Glutamatergic neuron (in vitro differentiated cells): ENCODE measurements around the gene NAV2. TPM values are rescaled to one million over a fixed set of nuclear protein-coding genes. Genes with fewer than 3 reads are reported as not detected.
A peak's percentile ranks its signal among the peaks of the same experiment; 100 is the strongest.

Source experiments
- DNase-seq: peaks from one replicate; pipeline ENCODE4 v3.0.0; 2022
- H3K27ac Mint-ChIP-seq: one replicate; pipeline ENCODE4 v1.8.0; 2020; ENCODE audit warnings: mild to moderate bottlenecking, mixed read lengths, inconsistent platforms; ENCODE audit not compliant: unreplicated experiment
- H3K27me3 Mint-ChIP-seq: one replicate; pipeline ENCODE4 v1.8.0; 2020; ENCODE audit warnings: mild to moderate bottlenecking, moderate library complexity, mixed read lengths, inconsistent platforms; ENCODE audit not compliant: unreplicated experiment
- H3K36me3 Mint-ChIP-seq: one replicate; pipeline ENCODE4 v1.8.0; 2020; ENCODE audit warnings: mild to moderate bottlenecking, mixed read lengths, inconsistent platforms; ENCODE audit not compliant: unreplicated experiment
- H3K4me1 Mint-ChIP-seq: one replicate; pipeline ENCODE4 v1.8.0; 2020; ENCODE audit warnings: mild to moderate bottlenecking, low read depth, mixed read lengths, inconsistent platforms; ENCODE audit not compliant: unreplicated experiment
- H3K4me3 Mint-ChIP-seq: one replicate; pipeline ENCODE4 v1.8.0; 2020; ENCODE audit warnings: mild to moderate bottlenecking, mixed read lengths, inconsistent platforms; ENCODE audit not compliant: unreplicated experiment
- H3K9me3 Mint-ChIP-seq: one replicate; pipeline ENCODE4 v1.8.0; 2020; ENCODE audit warnings: mild to moderate bottlenecking, moderate library complexity, mixed read lengths, inconsistent platforms; ENCODE audit not compliant: unreplicated experiment
- total RNA-seq: library from RNA; stranded (reverse); fragmentation: NEBNext Ultra II Directional; extraction: Animal tissue kit (Norgen Biotek cat#: 25700); gene quantifications from one replicate; pipeline ENCODE4 v1.2.1, GENCODE V29; 2021; ENCODE audit not compliant: unreplicated experiment
- TF ChIP-seq, protein P1 (sequence below): fragments of 200-600 bp; sonication (generic); IDR thresholded peaks from one replicate; pipeline ENCODE4 v1.5.0; 2021; ENCODE audit not compliant: partially characterized antibody, unreplicated experiment

NAV2 gene
- total RNA-seq, 1 donor from 2014 or later = 117 TPM

DNA sequence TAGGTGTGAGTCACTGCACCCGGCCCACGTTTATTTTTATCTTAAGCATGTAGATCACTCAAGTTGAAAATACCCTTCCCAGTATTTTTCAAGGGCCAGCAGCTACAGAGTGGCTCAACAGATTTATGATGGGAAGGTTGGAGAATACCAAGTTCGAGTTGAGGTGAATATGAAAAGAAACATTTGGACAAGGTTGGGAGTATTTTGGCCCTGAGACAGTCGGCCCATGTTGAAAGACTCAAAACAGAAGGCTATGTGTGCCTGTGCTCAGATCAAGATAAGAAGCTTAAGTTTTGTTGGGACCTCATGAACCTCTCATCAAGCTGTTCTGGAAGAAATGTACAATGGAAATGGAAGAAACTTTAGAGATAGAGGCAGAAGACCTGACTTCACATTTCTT, 248.6 kb downstream of the NAV2 start:
- H3K27me3 Mint-ChIP-seq = peaks cover 4% of the 10 kb centered on the region
- no peaks in the 10 kb centered on the region for H3K9me3 Mint-ChIP-seq
- DNase-seq = no peak
- H3K36me3 Mint-ChIP-seq = peaks cover 14% of the 10 kb centered on the region
- H3K4me1 Mint-ChIP-seq = peaks cover 8% of the 10 kb centered on the region
- TF ChIP-seq, protein P1, sequence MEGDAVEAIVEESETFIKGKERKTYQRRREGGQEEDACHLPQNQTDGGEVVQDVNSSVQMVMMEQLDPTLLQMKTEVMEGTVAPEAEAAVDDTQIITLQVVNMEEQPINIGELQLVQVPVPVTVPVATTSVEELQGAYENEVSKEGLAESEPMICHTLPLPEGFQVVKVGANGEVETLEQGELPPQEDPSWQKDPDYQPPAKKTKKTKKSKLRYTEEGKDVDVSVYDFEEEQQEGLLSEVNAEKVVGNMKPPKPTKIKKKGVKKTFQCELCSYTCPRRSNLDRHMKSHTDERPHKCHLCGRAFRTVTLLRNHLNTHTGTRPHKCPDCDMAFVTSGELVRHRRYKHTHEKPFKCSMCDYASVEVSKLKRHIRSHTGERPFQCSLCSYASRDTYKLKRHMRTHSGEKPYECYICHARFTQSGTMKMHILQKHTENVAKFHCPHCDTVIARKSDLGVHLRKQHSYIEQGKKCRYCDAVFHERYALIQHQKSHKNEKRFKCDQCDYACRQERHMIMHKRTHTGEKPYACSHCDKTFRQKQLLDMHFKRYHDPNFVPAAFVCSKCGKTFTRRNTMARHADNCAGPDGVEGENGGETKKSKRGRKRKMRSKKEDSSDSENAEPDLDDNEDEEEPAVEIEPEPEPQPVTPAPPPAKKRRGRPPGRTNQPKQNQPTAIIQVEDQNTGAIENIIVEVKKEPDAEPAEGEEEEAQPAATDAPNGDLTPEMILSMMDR = no peak
- no peak overlapping the region for H3K27ac Mint-ChIP-seq
- no peak overlapping the region for H3K4me3 Mint-ChIP-seq

DNA sequence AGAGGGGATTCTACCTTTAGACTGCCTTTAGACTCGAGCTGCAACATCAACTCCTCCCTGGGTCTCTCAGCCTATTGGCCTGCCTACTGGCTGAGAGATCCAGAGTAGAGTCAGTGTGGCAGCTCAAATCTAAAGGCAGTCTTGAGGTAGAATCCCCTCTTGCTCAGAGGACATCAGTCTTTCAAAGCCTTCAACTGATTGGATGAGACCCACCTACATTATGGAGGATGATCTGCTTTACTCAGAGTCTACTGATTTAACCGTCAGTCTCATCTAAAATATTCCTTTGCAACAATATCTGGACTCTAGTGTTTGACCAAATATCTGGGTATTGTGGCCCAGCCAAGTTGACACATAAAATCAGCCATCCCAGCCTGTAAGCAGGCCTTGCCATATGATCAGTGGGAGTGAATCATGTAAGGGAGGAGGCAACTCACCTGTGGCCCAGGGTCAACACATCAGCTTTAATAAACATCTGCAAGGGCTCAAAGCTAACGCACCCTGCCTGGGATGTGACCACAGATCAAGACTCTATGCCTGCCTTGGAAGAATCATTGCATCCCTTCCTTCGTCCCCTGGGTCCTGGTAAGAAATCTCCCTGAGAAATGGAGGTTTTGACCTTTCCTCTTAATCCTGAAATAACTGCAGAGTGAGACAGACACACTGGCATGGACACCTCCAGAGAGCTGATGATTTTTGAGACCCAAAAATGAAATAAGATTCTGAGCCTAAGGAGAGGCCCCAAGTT, 249.6 kb downstream of the NAV2 start:
- no peak overlapping the region for H3K4me3 Mint-ChIP-seq
- no peak for DNase-seq
- H3K4me1 Mint-ChIP-seq = peaks cover 8% of the 10 kb centered on the region
- no peak overlapping the region for H3K27ac Mint-ChIP-seq
- H3K9me3 Mint-ChIP-seq = no peaks in the 10 kb centered on the region
- H3K27me3 Mint-ChIP-seq = peaks cover 4% of the 10 kb centered on the region
- TF ChIP-seq, protein P1 = no peak
- H3K36me3 Mint-ChIP-seq = peaks cover 18% of the 10 kb centered on the region

DNA sequence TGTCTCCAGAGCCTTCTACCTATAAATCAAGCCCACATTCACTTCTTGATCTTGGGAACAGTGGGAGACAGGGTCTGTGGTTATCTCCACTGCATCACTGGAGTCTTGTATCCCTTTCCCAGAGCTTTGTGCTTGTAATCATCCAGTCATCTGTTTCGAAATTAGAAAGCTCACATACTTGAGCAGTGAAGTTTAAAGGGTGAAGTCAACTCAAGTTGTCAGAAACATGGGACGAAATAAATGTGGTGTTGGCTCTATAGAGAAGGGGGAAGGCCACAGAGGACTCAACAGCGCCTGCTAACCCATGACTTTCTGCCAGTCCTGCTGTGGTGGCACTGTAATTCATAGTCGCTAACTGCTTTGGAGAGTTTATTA, 250.2 kb downstream of the NAV2 start:
- Mint-ChIP-seq H3K4me3 (no peak overlapping the region), H3K27me3 (no peaks in the 10 kb centered on the region), H3K27ac (no peak overlapping the region), H3K9me3 (no peaks in the 10 kb centered on the region), H3K36me3 (peaks cover 15% of the 10 kb centered on the region), H3K4me1 (peaks cover 3% of the 10 kb centered on the region)
- DNase-seq = no peak
- TF ChIP-seq, protein P1 = no peak

DNA sequence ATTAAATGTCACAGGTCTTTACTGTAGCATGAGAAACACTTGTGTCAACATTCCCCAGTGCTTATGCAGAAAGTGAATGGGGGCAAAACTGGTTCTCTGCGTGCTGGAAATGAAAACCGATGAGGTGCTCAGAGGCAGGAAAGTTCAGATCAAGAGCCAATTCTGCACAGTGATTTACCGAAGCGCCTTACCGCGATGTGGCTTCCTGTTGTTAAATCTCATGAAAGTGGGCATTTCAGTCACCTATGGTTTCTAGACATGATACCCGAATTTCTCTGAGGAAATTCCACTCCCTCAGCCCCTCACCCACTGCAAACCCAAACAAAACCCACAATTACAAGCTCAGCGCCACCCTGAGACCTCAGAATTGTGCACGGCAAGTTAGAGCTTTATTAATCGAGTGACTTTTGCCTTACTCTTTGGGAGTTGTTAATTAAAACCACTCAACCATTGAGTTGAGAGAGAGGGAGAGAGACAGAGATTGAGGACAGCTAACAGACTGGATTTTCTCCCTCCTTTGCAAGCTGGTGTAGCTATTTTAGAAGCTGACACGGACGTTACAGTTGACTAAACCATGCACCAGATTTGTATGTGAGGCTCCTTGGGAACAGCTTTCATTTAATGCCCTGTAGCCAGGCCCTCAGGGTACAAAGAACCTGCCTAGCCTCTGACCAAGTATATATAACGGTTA, 251.2 kb downstream of the NAV2 start:
- TF ChIP-seq, protein P1 = no peak
- no peak for DNase-seq
- Mint-ChIP-seq H3K36me3 (peaks cover 11% of the 10 kb centered on the region), H3K9me3 (no peaks in the 10 kb centered on the region), H3K4me1 (no peaks in the 10 kb centered on the region), H3K27ac (peak overlapping the region; percentile 17), H3K27me3 (no peaks in the 10 kb centered on the region), H3K4me3 (no peak overlapping the region)

DNA sequence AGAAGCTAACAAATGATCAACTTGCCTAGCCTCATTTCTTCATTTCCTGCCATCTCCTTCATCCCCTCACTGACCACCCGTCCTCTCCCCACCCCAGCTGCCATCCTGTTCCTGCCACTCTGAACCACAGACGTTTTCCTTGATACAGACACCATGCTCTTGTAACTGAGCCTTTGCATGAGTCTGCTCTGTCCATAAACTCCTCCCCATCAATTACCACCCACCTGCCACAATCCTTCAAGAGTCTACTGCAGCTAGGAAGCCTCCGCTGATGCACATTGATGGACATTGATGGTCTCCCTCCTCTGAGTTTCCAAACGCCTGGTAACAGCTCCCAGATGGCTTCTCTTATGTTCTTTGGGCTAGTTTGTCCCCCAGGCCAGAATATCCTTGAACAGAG, 253.8 kb downstream of the NAV2 start:
- Mint-ChIP-seq H3K36me3 (peaks cover 9% of the 10 kb centered on the region), H3K4me1 (no peaks in the 10 kb centered on the region)
- no peak for DNase-seq

More for the DNA sequence above, 253.8 kb downstream of the NAV2 start:
- no peak overlapping the region for H3K27ac Mint-ChIP-seq
- no peaks in the 10 kb centered on the region for H3K27me3 Mint-ChIP-seq
- H3K4me3 Mint-ChIP-seq = no peak overlapping the region
- TF ChIP-seq, protein P1 = no peak
- no peaks in the 10 kb centered on the region for H3K9me3 Mint-ChIP-seq
